Activated CD4-positive, alpha-beta T cell treated with anti-CD3 and anti-CD28 coated beads, Interleukin-10, Interleukin-2, amounts not matched to agents 100 ng/mL and 50 ng/mL, durations not matched to agents 16 hours and 8 hours (primary cell): ENCODE measurements around the gene ACADS.

Source experiments
- DNase-seq: peaks from one replicate; pipeline ENCODE4 v3.0.0-alpha.2; 2020

ACADS gene

GRCh38 chr12:120758798-120759590 is 33.4 kb downstream of the ACADS start:
- DNase-seq = no peak

- DNase-seq = no peak
Measured at GRCh38 chr12:120759591-120760348, 34.1 kb downstream of the ACADS start.

- DNase-seq = peak; percentile 57
Measured at GRCh38 chr12:120760349-120761254, 35.0 kb downstream of the ACADS start.

GRCh38 chr12:120761519-120761934 is 35.9 kb downstream of the ACADS start:
- DNase-seq = no peak

- DNase-seq = no peak
Measured at GRCh38 chr12:120762086-120762485, 36.5 kb downstream of the ACADS start.

GRCh38 chr12:120763250-120763649 is 37.6 kb downstream of the ACADS start:
- DNase-seq = no peak

- no peak for DNase-seq
Measured at GRCh38 chr12:120764816-120765215, 39.2 kb downstream of the ACADS start.

GRCh38 chr12:120766566-120766965 is 40.9 kb downstream of the ACADS start:
- no peak for DNase-seq

GRCh38 chr12:120767071-120768024 is 41.7 kb downstream of the ACADS start:
- DNase-seq = no peak

GRCh38 chr12:120771097-120771496 is 45.5 kb downstream of the ACADS start:
- no peak for DNase-seq

GRCh38 chr12:120774169-120774916 is 48.7 kb downstream of the ACADS start:
- peak; percentile 26 for DNase-seq

- DNase-seq = no peak
Measured at GRCh38 chr12:120775862-120776552, 50.4 kb downstream of the ACADS start.

- peak; percentile 86 for DNase-seq
Measured at GRCh38 chr12:120783197-120783596, 57.6 kb downstream of the ACADS start.

- DNase-seq = peak; percentile 79
Measured at GRCh38 chr12:120784804-120785203, 59.2 kb downstream of the ACADS start.

GRCh38 chr12:120787889-120788288 is 62.3 kb downstream of the ACADS start:
- DNase-seq = no peak
